Measurements from ENCODE around the gene SIX3.

- TF ChIP-seq CTCF (IDR thresholded peaks at IDR 0.05) (no peak), EP300 (IDR thresholded peaks at IDR 0.05) (no peak), POLR2A (IDR thresholded peaks at IDR 0.05) (no peak)
These were observed 2.2 kb downstream of the SIX3 start for GRCh38 chr2:44943693-44944101.
